ENCODE measurements around the gene ZNF333. TPM values are rescaled to one million over a fixed set of nuclear protein-coding genes. Genes with fewer than 3 reads are reported as not detected.

The ZNF333 gene
- total RNA-seq, 4 donors from 2014 or later: 8.7 to 43.1 (median 16.8) TPM

GRCh38 chr19:14718522-14719116 is 28.8 kb downstream of the ZNF333 start:
- WGBS: 95% methylated on average over 10 of the region's 18 CpGs
- H3K4me3 ChIP-seq: no peak overlapping the region
- DNase-seq (ENCODE audit: low spot score in 2 of 2): no peak
- no peak for TF ChIP-seq POLR2A (IDR thresholded peaks at IDR 0.05)
- peaks cover 61% of the 10 kb centered on the region for H3K9me3 ChIP-seq
- H3K36me3 ChIP-seq: peaks cover 83% of the 10 kb centered on the region
- H3K27ac ChIP-seq: no peak overlapping the region
- H3K27me3 ChIP-seq: no peaks in the 10 kb centered on the region
- no peaks in the 10 kb centered on the region for H3K4me1 ChIP-seq

DNA sequence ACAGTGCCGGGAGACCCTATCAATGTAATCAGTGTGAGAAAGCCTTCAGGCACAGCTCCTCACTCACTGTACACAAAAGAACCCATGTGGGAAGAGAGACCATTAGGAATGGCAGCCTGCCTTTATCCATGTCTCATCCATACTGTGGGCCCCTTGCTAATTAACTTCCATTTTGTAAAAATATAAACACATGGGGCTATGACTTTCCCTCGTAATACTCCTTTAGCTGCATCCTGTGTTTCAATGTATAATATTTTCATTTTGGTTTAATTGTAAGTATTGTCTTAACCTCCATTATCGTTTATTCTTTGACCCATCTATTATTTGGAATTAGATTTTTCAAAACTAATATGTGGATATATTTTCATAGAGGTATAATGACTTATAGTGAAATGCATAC is 29.3 kb downstream of the ZNF333 start:
- H3K36me3 ChIP-seq: peaks cover 83% of the 10 kb centered on the region
- H3K27ac ChIP-seq: no peak overlapping the region
- no peaks in the 10 kb centered on the region for H3K4me1 ChIP-seq
- H3K27me3 ChIP-seq: no peaks in the 10 kb centered on the region
- TF ChIP-seq, protein P1, sequence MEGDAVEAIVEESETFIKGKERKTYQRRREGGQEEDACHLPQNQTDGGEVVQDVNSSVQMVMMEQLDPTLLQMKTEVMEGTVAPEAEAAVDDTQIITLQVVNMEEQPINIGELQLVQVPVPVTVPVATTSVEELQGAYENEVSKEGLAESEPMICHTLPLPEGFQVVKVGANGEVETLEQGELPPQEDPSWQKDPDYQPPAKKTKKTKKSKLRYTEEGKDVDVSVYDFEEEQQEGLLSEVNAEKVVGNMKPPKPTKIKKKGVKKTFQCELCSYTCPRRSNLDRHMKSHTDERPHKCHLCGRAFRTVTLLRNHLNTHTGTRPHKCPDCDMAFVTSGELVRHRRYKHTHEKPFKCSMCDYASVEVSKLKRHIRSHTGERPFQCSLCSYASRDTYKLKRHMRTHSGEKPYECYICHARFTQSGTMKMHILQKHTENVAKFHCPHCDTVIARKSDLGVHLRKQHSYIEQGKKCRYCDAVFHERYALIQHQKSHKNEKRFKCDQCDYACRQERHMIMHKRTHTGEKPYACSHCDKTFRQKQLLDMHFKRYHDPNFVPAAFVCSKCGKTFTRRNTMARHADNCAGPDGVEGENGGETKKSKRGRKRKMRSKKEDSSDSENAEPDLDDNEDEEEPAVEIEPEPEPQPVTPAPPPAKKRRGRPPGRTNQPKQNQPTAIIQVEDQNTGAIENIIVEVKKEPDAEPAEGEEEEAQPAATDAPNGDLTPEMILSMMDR (IDR thresholded peaks at IDR 0.05): no peak
- TF ChIP-seq EP300 (IDR thresholded peaks at IDR 0.05) (no peak), POLR2A (IDR thresholded peaks at IDR 0.05) (no peak), POLR2AphosphoS5 (IDR thresholded peaks at IDR 0.05) (no peak)
- no peak overlapping the region for H3K4me3 ChIP-seq
- 96% methylated on average over 3 of the region's 3 CpGs for WGBS
- peaks cover 64% of the 10 kb centered on the region for H3K9me3 ChIP-seq
- DNase-seq (ENCODE audit: low spot score in 2 of 2): no peak

DNA sequence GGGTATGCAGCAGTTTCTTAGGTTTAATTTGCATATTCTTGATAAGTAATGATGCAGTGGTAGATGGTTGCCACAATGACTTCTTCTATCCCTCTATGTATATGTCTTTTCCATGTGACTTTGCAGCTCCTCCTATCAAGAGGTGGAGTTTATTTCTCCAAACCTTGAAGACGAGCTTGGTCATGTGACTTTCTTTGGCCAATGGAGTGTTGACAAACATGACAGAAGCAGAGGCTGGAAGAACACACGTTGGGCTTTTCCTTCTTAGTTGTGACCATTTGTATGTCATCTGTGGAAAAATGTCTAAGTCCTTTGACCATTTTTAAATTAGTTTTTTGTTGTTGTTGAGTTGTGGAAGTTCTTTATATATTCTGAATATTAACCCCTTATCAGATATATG is 32.3 kb downstream of the ZNF333 start:
- peaks cover 64% of the 10 kb centered on the region for H3K9me3 ChIP-seq
- 81% methylated on average over 2 of the region's 2 CpGs for WGBS

GRCh38 chr19:14728595-14728994 is 38.7 kb downstream of the ZNF333 start:
- Histone ChIP-seq H3K4me1 (no peaks in the 10 kb centered on the region), H3K36me3 (peaks cover 8% of the 10 kb centered on the region), H3K27me3 (no peaks in the 10 kb centered on the region), H3K4me3 (no peak overlapping the region), H3K9me3 (peaks cover 32% of the 10 kb centered on the region), H3K27ac (no peak overlapping the region)
- WGBS: 98% methylated on average over 7 of the region's 7 CpGs
- no peak for DNase-seq (ENCODE audit: low spot score in 2 of 2)
- TF ChIP-seq EP300 (IDR thresholded peaks at IDR 0.05) (no peak), POLR2AphosphoS5 (IDR thresholded peaks at IDR 0.05) (no peak), POLR2A (IDR thresholded peaks at IDR 0.05) (no peak)
- TF ChIP-seq, protein P1 (IDR thresholded peaks at IDR 0.05): no peak

More for the DNA sequence above, 32.3 kb downstream of the ZNF333 start:
- peaks cover 56% of the 10 kb centered on the region for H3K36me3 ChIP-seq
- no peaks in the 10 kb centered on the region for H3K27me3 ChIP-seq
- no peak overlapping the region for H3K4me3 ChIP-seq
- H3K4me1 ChIP-seq: no peaks in the 10 kb centered on the region
- no peak for DNase-seq (ENCODE audit: low spot score in 2 of 2)
- no peak overlapping the region for H3K27ac ChIP-seq
- no peak for TF ChIP-seq EP300 (IDR thresholded peaks at IDR 0.05)

GRCh38 chr19:14731200-14731599 is 41.4 kb downstream of the ZNF333 start:
- peaks cover 18% of the 10 kb centered on the region for H3K9me3 ChIP-seq
- H3K36me3 ChIP-seq: peaks cover 3% of the 10 kb centered on the region

GRCh38 chr19:14732510-14732909 is 42.7 kb downstream of the ZNF333 start:
- peaks cover 3% of the 10 kb centered on the region for H3K36me3 ChIP-seq
- H3K4me3 ChIP-seq: no peak overlapping the region
- H3K4me1 ChIP-seq: no peaks in the 10 kb centered on the region
- no peak for TF ChIP-seq POLR2A (IDR thresholded peaks at IDR 0.05)
- no peak for DNase-seq (ENCODE audit: low spot score in 2 of 2)
- peaks cover 14% of the 10 kb centered on the region for H3K9me3 ChIP-seq
- H3K27ac ChIP-seq: no peak overlapping the region
- no peaks in the 10 kb centered on the region for H3K27me3 ChIP-seq

More at GRCh38 chr19:14731200-14731599, 41.4 kb downstream of the ZNF333 start:
- DNase-seq (ENCODE audit: low spot score in 2 of 2): no peak
- TF ChIP-seq POLR2A (IDR thresholded peaks at IDR 0.05): no peak
- H3K4me3 ChIP-seq: no peak overlapping the region
- 60% methylated on average over 10 of the region's 10 CpGs for WGBS
- no peaks in the 10 kb centered on the region for H3K27me3 ChIP-seq
- H3K27ac ChIP-seq: no peak overlapping the region
- no peaks in the 10 kb centered on the region for H3K4me1 ChIP-seq

GRCh38 chr19:14733574-14733973 is 43.7 kb downstream of the ZNF333 start:
- TF ChIP-seq EP300 (IDR thresholded peaks at IDR 0.05): no peak
- no peak for TF ChIP-seq POLR2A (IDR thresholded peaks at IDR 0.05)
- no peak for TF ChIP-seq POLR2AphosphoS5 (IDR thresholded peaks at IDR 0.05)
- TF ChIP-seq, protein P1 (IDR thresholded peaks at IDR 0.05): no peak
- Histone ChIP-seq H3K27ac (no peak overlapping the region), H3K9me3 (peaks cover 11% of the 10 kb centered on the region), H3K27me3 (no peaks in the 10 kb centered on the region), H3K4me1 (no peaks in the 10 kb centered on the region), H3K36me3 (peaks cover 3% of the 10 kb centered on the region), H3K4me3 (no peak overlapping the region)
- no peak for DNase-seq (ENCODE audit: low spot score in 2 of 2)
- WGBS: 42% methylated on average over 1 of the region's 1 CpG
